ENCODE results near the gene PPA1. TPM values are rescaled to one million over a fixed set of nuclear protein-coding genes. Genes with fewer than 3 reads are reported as not detected.

PPA1 gene
- total RNA-seq, 1 experiment from 2014 or later, result 293 TPM

DNA sequence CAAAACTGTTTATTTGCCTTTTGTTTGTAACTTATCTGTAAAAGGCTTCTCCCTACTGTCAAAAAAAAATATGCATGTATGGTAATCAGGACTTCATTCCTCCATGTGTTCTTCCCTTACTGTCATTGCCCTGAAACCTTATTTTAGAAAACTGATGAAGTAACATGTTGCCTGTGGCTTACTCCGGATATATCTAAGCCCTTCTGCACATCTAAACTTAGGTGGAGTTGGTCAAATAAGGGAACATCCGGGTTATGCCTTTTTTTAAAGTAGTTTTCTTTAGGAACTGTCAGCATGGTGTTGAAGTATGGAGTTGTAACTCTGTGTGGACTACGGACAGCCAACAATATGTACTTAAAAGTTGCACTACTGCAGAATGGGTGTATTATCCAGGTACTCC, 69.1 kb downstream of the PPA1 start:
- Mint-ChIP-seq H3K4me1 (ENCODE audit: insufficient read depth, unreplicated experiment) (peaks cover 47% of the 10 kb centered on the region), H3K4me3 (ENCODE audit: unreplicated experiment) (no peak overlapping the region), H3K9me3 (ENCODE audit: unreplicated experiment) (no peaks in the 10 kb centered on the region), H3K27ac (ENCODE audit: low read depth, unreplicated experiment) (no peak overlapping the region), H3K27me3 (ENCODE audit: insufficient read depth, unreplicated experiment) (no peaks in the 10 kb centered on the region), H3K36me3 (ENCODE audit: insufficient read depth, unreplicated experiment) (peaks cover 67% of the 10 kb centered on the region)
- no TSS peak for BruUV-seq (replicated peaks)
- intact Hi-C loops (cut with micrococcal nuclease), result no loop called here
- ChIA-PET POLR2A (no interaction called here), CTCF (no interaction called here)
- DNase-seq (ENCODE audit: unreplicated experiment), result no peak
- TF ChIP-seq, protein P1, sequence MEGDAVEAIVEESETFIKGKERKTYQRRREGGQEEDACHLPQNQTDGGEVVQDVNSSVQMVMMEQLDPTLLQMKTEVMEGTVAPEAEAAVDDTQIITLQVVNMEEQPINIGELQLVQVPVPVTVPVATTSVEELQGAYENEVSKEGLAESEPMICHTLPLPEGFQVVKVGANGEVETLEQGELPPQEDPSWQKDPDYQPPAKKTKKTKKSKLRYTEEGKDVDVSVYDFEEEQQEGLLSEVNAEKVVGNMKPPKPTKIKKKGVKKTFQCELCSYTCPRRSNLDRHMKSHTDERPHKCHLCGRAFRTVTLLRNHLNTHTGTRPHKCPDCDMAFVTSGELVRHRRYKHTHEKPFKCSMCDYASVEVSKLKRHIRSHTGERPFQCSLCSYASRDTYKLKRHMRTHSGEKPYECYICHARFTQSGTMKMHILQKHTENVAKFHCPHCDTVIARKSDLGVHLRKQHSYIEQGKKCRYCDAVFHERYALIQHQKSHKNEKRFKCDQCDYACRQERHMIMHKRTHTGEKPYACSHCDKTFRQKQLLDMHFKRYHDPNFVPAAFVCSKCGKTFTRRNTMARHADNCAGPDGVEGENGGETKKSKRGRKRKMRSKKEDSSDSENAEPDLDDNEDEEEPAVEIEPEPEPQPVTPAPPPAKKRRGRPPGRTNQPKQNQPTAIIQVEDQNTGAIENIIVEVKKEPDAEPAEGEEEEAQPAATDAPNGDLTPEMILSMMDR (IDR thresholded peaks at IDR 0.05; ENCODE audit: unreplicated experiment), result no peak

DNA sequence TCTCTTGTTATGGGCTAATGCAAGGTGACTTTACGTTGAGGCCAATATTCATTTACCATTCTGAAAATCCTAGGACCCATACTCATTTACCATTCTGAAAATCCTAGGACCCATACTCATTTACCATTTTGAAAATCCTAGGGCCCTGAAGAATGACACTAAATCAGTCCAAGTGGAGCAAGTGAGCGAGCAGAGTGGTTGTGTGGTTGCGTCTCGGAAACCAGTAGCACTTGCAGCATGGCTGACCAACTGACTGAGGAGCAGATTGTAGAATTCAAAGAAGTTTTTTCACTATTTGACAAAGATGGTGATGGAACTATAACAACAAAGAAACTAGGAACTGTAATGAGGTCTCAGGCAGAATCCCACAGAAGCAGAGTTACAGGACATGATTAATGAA, 69.8 kb downstream of the PPA1 start:
- ChIA-PET CTCF (interaction anchor here (0.9 kb wide), 1 partner anchor 17 kb away, joined by 5 read pairs; the partner anchor contains the start of gene TYSND1), POLR2A (interaction anchor here (3.0 kb wide), 1 partner anchor 16 kb away, joined by 13 read pairs; the partner anchor contains the start of gene TYSND1)
- Mint-ChIP-seq H3K4me3 (ENCODE audit: unreplicated experiment) (no peak overlapping the region), H3K9me3 (ENCODE audit: unreplicated experiment) (no peaks in the 10 kb centered on the region), H3K27ac (ENCODE audit: low read depth, unreplicated experiment) (no peak overlapping the region), H3K4me1 (ENCODE audit: insufficient read depth, unreplicated experiment) (peaks cover 41% of the 10 kb centered on the region), H3K36me3 (ENCODE audit: insufficient read depth, unreplicated experiment) (peaks cover 72% of the 10 kb centered on the region), H3K27me3 (ENCODE audit: insufficient read depth, unreplicated experiment) (no peaks in the 10 kb centered on the region)
- TF ChIP-seq, protein P1 (IDR thresholded peaks at IDR 0.05; ENCODE audit: unreplicated experiment), result no peak
- no TSS peak for BruUV-seq (replicated peaks)
- no peak for DNase-seq (ENCODE audit: unreplicated experiment)
- intact Hi-C loops (cut with micrococcal nuclease), result no loop called here

DNA sequence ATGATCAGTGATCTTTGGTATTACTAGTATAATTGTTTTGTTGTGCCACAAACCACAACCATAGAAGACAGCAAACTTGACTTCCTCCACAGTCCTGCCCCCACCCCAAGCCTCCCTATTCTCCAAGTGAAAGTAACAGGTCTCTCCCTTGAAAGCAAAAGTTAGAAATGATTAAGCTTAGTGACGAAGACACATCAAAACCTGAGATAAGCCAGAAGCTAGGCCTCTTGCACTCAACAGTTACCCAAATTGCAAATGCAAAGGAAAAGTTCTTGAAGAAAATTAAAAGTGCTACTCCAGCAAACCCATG, 70.4 kb downstream of the PPA1 start:
- BruUV-seq (replicated peaks), result no TSS peak
- Mint-ChIP-seq H3K27ac (ENCODE audit: low read depth, unreplicated experiment) (peak overlapping the region; percentile 75), H3K27me3 (ENCODE audit: insufficient read depth, unreplicated experiment) (no peaks in the 10 kb centered on the region), H3K4me1 (ENCODE audit: insufficient read depth, unreplicated experiment) (peaks cover 36% of the 10 kb centered on the region), H3K36me3 (ENCODE audit: insufficient read depth, unreplicated experiment) (peaks cover 73% of the 10 kb centered on the region), H3K4me3 (ENCODE audit: unreplicated experiment) (no peak overlapping the region), H3K9me3 (ENCODE audit: unreplicated experiment) (no peaks in the 10 kb centered on the region)
- TF ChIP-seq, protein P1 (IDR thresholded peaks at IDR 0.05; ENCODE audit: unreplicated experiment), result no peak
- POLR2A ChIA-PET, result interaction anchor here (3.0 kb wide), 1 partner anchor 16 kb away, joined by 13 read pairs; the partner anchor contains the start of gene TYSND1
- CTCF ChIA-PET, result interaction anchor here (0.9 kb wide), 1 partner anchor 16 kb away, joined by 5 read pairs; the partner anchor contains the start of gene TYSND1
- DNase-seq (ENCODE audit: unreplicated experiment), result no peak
- intact Hi-C loops (cut with micrococcal nuclease), result no loop called here

DNA sequence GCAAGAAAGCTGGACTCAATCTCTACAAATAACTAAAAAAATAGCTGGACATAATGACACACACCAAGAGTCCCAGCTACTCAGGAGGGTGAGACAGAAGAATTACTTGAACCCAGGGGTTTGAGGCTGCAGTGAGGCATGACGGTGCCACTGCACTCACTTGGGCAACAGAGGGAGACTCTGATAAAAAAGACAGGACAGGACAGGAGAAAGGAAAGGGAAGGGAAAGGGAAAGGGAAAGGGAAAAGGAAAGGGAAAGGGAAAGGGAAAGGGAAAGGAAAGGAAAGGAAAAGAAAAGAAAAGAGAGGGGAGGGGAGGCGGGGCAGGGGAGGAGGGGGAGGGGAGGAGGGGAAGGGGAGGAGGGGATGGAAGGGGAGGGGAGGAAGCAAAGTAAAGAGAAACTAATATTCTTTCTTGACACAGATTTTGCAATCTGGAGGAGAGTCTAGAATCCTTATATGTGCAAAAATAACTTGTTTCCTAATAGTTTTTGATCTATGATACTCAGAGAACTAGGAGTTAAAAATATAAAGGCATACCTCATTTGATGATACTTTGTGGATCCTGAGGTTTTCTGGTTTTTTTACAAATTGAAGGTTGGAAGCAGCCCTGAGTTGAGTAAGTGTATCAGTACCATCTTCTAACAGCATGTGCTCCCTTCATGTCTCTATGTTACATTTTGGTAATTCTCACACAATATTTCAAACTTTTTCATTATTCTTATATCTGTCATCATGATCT, 70.9 kb downstream of the PPA1 start:
- POLR2A ChIA-PET, result interaction anchor here (1.5 to 3.0 kb wide), 3 partner anchors 8 to 31 kb away, joined by 6 to 21 read pairs (median 13); partner anchors contain the start of genes SAR1A and TYSND1
- peaks cover 34% of the 10 kb centered on the region for H3K4me1 Mint-ChIP-seq (ENCODE audit: insufficient read depth, unreplicated experiment)
- BruUV-seq (replicated peaks), result no TSS peak
- H3K4me3 Mint-ChIP-seq (ENCODE audit: unreplicated experiment), result no peak overlapping the region
- DNase-seq (ENCODE audit: unreplicated experiment), result no peak
- H3K27ac Mint-ChIP-seq (ENCODE audit: low read depth, unreplicated experiment), result peak overlapping the region; percentile 75
- TF ChIP-seq, protein P1 (IDR thresholded peaks at IDR 0.05; ENCODE audit: unreplicated experiment), result no peak
- peaks cover 73% of the 10 kb centered on the region for H3K36me3 Mint-ChIP-seq (ENCODE audit: insufficient read depth, unreplicated experiment)
- no peaks in the 10 kb centered on the region for H3K9me3 Mint-ChIP-seq (ENCODE audit: unreplicated experiment)
- H3K27me3 Mint-ChIP-seq (ENCODE audit: insufficient read depth, unreplicated experiment), result no peaks in the 10 kb centered on the region
- CTCF ChIA-PET, result interaction anchor here (0.6 kb wide), 1 partner anchor 274 kb away, joined by 3 read pairs; no protein-coding TSS in a partner anchor
- intact Hi-C loops (cut with micrococcal nuclease), result no loop called here
